Stomach (tissue), 4 donors: ENCODE data around the gene TRIM25.

Source experiments
- EP300 ChIP-seq: sonication (generic); formaldehyde crosslinking; IDR thresholded peaks from one replicate; pipeline ENCODE4 v1.6.1; 2017; ENCODE audit warnings: antibody characterized with exemption
- POLR2A ChIP-seq, 4 donors: fragments of 450-650 bp; IDR thresholded peaks; one replicate each; pipeline ENCODE4 v1.6.1; 2016; ENCODE audit warnings: antibody characterized with exemption in 4 of 4, control low read depth in 2 of 4, mild to moderate bottlenecking in 1 of 4, moderate library complexity in 1 of 4
- POLR2AphosphoS5 ChIP-seq, 3 donors: sonication (generic); formaldehyde crosslinking; IDR thresholded peaks; one replicate each; pipeline ENCODE4 v1.6.1; 2016; ENCODE audit warnings: antibody characterized with exemption in 3 of 3
- TF ChIP-seq, protein P1 (sequence below), 7 experiments: fragments of 450-650 bp in 4 of 7; fragments of 200-600 bp in 3 of 7; sonication (generic) in 3 of 7; IDR thresholded peaks; one replicate each; pipeline ENCODE4 v1.5.1; 2016 to 2019; ENCODE audit warnings: antibody characterized with exemption in 7 of 7, control low read depth in 2 of 7, mild to moderate bottlenecking in 1 of 7

- TF ChIP-seq, protein P1, sequence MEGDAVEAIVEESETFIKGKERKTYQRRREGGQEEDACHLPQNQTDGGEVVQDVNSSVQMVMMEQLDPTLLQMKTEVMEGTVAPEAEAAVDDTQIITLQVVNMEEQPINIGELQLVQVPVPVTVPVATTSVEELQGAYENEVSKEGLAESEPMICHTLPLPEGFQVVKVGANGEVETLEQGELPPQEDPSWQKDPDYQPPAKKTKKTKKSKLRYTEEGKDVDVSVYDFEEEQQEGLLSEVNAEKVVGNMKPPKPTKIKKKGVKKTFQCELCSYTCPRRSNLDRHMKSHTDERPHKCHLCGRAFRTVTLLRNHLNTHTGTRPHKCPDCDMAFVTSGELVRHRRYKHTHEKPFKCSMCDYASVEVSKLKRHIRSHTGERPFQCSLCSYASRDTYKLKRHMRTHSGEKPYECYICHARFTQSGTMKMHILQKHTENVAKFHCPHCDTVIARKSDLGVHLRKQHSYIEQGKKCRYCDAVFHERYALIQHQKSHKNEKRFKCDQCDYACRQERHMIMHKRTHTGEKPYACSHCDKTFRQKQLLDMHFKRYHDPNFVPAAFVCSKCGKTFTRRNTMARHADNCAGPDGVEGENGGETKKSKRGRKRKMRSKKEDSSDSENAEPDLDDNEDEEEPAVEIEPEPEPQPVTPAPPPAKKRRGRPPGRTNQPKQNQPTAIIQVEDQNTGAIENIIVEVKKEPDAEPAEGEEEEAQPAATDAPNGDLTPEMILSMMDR (IDR thresholded peaks at IDR 0.05): no peak
- TF ChIP-seq POLR2AphosphoS5 (IDR thresholded peaks at IDR 0.05) (no peak), POLR2A (IDR thresholded peaks at IDR 0.05) (no peak), EP300 (no peak)
Observed at GRCh38 chr17:56935461-56935860, 21.6 kb upstream of the TRIM25 start.
